Stimulated activated CD4-positive, alpha-beta T cell treated with anti-CD3 and anti-CD28 coated beads, Interleukin-1b, Interleukin-23, amount 100 ng/mL, for 24 hours (primary cell): ENCODE data around the gene PLEKHA1.
A peak's percentile ranks its signal among the peaks of the same experiment; 100 is the strongest.

Experiments
- DNase-seq, 4 experiments: peaks; one replicate each; pipeline ENCODE4 v3.0.0-alpha.2; 2020; ENCODE audit warnings: low read depth in 4 of 4, low spot score in 1 of 4

PLEKHA1 gene

DNA sequence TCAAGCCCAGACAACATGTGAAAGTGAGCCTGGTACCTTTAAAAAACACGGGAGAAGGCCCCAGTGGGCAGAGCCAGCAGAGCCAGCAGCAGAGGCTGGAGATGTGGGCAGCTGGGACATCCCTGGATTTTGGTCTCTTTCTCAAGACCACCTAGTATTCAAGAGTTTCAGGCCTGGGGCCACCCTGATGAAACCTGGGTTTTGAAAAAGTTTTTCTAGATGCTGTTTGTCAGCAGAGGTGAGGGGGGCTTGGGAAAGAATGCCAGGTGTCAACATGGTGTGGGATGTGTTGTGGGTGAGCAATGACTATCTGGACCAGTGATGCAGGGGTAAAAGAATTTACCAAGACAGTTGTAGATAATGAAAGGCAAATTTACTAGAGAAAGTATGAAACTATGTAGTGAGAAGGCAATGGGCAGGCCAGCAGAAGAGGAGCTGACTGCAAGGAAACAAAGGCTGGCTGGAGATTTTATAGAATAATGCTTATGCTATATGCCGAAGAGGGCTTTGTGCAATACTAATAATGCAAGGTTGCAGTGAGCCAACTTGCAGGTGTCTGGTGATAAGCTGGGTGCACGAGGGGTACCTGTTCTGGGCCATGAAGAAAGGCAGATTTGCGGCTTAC lies 28.1 kb upstream of the PLEKHA1 start:
- DNase-seq, result no peak

DNA sequence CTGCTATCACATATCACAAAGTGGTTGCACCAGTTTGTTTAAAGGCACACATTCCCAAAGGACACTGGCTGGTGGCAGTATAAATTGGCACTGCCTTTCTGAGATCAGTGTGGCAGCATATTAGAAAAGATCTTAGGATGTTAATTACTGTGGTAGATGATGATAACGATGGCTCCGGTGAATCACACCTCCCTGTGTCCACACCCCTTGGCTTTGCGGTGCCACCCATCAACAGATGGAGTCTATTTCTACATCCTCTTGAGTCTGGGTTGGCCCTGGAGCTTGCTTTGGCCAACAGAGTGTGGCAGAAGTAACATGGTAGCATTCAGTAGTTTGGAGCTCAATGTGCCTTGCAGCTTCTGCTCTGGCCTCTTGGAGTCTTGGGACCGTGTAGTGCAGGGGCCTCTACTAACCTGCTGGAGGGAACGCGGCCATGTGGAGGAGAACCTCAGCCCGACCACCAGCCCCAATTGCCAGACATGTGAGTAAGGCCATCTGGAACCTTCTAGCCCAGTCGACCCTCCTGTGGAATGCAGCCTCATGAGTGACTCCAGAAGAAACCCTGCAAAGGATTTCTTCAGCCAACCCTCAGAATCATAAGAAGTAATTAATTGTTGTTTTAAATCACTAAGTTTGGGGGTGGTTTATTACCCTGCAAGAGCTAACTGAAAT lies 27.2 kb upstream of the PLEKHA1 start:
- DNase-seq, result no peak

DNA sequence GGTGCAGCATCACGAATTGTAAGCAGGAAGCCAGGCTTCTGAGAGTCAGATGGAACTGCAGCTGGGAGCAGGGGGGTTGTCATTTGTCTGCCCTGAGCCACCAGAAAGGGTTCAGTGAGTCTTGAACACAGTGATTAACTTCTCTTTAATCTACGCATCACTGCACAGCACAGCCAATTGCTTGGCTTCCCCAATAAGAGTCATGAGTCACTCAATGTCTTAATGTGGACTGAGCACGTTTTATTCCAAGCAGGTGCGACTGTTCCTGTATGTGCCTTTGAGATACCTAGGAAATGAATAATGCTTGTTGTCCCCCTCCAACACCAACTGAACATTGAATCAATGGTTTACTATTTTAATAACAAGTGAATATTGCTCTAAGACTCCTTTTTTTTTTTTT lies 26.0 kb upstream of the PLEKHA1 start:
- DNase-seq, result no peak

DNA sequence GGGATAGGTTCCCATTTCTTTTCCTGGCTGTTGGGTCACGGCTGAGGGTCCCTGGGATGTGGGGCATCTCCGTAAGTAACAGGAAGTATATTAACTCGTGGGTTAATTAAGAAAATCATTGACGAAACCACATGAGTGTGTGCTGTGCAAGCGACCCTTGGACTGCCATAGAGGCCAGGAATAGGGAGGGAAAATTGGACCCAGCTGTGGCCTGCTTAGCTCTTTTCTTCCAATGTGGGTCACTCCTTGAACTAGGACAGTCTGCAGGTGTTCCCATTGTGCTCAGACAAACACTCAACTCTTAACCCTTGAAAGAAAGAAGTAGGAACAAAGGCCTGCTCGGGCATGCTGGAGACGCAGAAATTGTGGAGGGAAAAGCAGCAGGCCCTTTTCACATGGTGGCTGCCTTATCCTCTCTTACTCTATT lies 25.6 kb upstream of the PLEKHA1 start:
- DNase-seq, result no peak

DNA sequence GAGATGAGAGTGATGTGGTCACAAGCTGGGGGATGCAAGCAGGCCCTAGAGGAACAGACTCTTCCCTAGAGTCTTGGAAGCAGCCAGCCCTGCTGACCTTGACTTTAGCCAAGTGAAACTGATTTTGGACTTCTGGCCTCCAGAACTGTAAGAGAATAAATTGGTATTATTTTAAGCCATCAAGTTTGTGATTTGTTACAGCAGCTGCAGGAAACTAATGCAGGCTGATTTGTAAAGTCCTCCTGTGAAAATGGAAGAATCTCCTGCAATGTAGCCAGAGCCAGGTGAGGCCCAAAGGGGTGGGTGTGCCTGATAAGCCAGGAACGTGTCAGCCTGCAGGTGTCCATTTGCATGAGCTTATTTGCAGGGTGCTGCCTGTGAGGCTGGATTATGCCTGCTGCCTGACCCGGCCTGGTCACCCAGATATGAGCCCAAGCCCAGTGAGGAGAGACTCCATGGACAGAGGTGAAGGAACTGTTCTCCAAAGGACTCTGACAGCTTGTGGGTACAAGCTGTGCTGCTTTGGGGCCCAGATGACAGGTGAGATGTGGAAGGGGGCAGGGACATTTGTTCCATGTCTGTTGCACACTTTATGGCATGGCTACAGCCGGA lies 24.6 kb upstream of the PLEKHA1 start:
- DNase-seq, result no peak

DNA sequence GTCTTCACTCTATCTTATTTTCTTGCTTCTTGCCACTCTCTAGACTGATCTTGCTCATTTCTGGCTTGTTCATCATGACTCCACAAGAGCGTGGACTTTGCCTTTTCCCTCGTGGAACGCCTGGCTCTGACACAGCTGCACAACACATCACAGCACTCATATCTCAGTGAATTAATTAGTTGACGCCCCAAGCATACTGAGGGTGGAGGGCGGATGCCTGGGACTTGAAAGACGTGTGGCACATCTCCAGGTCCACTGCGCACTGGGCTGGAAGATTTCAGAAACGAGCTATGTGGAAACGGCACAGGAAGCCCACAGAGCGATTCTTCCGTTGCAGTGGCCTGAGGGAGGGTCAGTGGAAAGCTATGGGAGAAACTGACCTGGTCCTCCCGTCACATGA lies 23.6 kb upstream of the PLEKHA1 start:
- no peak for DNase-seq

DNA sequence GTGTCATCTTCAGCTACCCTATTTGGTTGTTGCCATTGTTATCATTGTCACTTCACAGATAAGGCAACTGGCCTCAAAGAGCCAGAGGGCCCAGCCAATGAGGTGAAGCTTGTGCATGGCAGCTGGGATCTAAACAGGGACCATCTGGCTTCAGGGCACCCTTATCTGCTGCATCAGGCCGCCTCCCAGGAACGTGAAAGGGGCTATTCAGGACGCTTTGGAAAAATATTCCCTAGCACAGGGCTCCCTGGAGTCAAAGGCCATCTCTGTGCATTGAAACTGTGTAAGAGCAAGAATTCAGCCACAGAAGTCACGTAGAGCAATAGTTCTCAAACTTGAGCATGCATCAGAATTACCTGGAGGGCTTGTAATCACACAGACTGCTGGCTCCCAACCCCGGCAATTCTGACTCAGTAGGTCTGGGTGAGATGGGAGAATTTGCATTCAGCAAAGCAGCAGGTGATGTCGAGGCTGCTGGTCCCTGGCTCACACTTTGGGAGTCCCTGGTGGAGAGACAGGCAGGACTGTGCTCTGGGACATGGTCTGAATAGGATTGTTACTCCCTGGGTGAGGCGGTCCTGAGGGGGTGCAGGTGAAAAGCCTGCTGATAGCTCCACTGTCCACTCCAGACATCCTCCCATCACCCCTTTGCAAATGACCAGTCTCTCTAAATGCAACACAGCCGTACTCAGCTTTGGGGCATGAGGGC lies 21.5 kb upstream of the PLEKHA1 start:
- no peak for DNase-seq

DNA sequence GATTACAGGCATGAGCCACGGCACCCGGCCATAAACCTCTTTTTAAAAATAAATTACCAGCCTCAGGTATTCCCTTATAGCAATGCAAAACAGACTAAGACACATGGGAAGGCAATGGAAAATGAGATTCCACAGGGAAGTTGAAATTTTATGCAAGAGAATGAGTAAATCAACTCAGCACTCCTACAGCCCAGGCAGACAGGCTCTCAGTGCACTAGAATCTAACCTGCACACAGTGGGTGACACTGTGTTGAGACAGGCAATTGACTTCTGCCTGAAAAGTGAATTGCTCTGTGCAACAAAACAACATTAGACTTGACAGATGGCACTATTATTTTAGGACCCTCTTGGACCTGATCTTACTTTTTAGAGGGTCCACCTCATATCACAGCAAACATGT lies 20.1 kb upstream of the PLEKHA1 start:
- no peak for DNase-seq

DNA sequence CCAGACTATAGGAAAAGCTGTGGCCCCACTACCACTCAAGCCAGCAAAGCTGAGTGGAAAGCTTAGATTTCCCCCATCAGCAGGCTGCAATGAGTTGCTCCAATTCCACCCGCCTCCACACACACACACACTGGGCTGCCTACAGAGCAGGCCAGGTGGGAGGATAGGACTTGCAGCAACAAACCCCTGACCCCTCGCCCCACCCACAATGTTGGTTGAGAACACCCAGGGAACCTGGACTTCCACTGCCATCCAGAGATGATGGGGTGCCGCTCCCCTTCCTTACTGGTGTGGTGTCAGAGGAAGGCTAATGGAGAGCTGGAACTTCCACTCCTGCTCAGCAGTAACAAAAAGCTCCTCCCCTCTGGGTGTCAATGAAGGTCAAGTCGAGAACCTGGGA lies 16.8 kb upstream of the PLEKHA1 start:
- DNase-seq, result no peak

DNA sequence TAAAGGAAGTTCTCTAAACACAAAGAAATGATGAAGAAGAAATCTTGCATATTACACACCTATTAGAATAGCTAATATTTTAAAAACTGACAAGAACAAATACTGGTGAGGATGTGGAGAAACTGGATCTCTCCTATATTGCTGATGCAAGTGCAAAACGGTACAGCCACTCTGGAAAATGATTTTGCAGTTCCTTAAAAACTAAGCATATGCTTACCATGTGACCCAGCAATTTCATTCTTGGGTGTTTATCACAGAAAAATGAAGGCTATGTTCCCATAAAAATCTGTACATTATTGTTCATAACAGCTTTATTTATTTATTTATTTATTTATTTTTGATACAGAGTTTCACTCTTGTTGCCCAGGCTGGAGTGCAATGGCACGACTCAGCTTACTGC lies 14.9 kb upstream of the PLEKHA1 start:
- DNase-seq, result no peak

DNA sequence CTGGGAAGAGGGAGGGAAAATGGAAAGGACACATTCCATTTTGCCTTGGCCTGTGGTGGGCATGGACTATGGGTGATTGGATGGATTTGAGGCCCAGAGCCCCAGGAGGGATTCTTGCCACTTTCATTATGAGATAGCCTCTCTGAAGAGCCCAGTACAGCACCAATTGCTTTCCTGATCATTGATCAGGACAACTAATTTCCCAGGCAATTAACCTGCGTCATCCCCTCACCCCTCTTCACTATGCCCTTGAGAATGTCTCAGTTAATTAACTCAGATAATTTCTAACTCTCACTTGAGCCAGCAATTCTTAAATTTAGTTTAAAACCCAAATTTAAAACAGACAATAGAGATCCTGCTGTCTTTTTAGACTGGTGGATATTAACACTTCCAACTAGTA lies 13.5 kb upstream of the PLEKHA1 start:
- DNase-seq, result no peak

DNA sequence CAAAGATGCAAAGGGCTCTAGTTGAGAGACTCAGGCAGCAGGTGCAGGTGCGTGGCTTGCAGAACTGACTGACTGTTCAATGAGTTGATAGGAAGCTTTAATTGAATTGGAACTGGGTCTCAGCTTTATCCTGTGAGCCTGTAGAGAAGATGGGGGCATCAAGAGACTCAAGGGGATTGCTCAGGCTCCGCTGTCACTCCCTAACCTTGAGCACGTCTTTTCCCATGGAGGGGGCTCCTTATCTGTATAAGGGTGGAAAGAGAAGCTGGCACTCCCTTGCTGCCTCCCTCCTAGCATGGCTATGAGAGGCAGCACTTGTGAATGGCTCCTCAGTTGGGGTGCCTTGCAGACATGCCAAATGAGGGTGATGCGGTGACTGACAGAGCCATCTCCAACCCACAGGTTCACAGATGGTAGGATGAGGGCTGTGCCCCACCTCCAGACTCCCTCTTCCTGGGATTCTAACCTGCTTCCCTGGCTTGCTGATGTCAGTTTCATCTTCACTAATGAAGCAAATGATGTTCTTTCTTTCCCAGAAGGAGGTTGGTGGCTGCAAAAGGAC lies 12.4 kb upstream of the PLEKHA1 start:
- no peak for DNase-seq

DNA sequence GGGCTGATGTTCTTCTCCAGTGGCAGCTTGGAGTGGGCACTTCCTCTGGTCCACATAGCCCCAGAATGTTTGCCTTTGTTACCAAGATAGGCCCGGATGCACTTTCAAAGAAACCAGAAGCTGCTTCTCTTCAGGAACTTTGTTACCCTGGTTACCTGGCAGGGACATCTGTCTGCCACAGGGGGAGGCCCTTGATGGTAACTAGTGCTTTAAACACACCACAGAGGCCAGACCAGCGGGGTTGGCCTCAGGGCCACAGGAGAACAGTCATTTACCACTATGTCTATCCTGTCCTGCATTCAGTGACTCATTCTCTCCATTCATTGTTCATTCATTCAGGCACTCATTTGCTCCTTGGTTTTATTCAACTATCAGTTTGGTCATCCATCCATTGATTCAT lies 11.9 kb upstream of the PLEKHA1 start:
- DNase-seq, result no peak

DNA sequence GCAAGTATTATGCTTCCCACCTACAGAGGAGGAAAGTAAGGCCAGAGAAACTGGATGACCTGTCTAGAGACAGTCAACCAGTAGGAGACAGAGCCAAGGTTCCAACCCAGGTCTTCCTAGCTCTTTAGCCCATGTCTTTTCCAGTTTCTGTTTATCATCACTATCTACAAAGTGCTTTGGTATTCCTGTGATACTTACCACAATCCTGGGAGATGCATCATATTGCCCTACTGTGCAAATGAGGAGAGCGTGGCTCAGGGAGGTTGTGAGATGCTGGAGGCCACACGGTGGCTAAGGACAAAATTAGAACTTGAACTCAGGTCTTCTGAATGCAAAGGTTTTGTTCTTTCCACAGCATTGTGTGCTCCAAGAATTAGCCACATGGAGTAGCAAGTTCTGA lies 11.2 kb upstream of the PLEKHA1 start:
- DNase-seq, result no peak

DNA sequence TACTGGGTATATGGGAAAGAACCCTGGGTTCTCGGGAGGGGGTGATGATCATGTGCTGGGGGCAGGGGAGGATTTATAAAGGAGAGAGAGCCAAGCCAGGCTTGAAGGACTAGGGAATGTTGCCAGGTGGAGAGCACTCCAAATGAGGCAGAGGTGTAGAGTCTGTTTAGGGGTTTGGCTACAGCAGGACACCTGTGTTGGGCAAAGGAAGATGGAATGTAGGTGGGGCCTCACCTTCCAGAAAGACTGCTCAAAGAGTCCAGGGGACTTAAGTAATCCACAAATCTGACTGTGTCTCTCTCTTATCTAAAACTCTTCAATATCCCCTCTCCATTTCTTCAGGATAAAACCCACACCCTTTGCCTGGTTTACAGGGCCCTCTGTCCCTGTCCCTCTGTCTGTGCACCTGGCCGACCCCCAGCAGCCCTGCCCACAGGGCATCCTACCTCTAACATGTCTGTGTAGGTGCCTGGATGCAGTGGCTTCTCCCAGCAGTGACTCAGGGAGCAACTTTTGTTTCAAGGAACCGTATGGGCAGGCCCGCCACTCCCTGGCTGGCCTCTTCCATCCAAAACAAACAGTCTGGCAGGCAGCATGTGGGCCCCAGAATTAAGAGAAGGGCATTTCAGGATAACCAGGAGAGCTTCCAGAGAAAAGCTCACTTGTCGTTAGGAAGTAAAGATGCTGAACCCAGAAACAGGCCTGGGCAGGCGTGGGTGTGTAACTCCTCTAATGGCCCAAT lies 10.6 kb upstream of the PLEKHA1 start:
- DNase-seq, result no peak

DNA sequence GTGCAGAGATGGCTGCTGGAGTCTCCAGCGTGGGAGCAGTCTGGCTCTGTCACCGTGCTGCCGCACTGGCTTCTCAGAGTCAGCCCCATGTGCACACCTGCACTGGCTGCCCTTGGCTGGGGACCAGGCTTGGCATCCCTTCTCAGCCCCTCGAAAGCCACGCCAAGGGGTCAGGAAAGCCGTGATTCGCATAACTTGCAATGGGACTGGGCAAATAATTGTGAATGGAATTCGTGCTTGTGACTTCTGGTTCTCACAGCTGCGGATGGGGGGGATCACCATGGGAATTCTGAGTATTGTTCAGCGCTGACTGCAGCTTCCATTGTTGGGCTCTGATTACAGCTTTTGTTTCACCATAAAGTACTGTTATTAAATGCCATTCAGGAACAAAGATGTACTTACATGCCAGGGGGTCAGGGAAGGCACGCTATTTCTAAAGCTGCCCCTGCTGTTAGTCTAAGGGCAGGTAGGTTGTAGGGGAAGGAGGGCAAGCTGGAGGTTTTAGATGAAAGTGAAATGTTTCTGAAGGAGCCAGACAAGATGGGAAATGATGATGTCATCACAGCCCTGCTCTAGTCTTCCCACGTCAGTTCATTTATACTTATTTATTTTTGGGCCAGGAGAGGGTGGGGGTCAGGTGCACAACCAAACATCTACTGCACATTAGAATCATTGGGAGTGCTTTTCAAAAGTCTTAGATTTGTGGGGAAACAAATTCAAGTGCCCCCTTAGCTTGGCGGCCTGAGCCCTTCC lies 5.8 kb upstream of the PLEKHA1 start:
- DNase-seq, result no peak

DNA sequence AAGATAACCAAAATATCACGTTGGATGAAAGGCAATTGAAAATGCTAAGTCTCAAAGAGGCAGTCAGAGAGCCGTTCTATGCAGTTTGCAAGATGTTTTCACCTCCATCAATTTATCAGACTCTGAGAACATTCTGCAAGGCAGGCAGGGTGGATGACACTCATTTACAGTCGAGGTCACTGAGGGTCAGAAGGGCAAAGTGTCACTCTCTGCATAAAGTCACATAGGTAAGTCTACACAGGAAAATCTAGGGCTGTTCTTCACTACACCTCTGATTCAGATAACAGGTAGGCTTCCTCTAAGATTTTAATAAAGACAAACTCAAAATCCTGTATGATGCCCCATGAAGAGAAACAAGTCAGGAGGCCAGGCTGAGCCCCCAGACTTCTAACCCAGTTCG lies 1.4 kb upstream of the PLEKHA1 start:
- DNase-seq, result no peak

DNA sequence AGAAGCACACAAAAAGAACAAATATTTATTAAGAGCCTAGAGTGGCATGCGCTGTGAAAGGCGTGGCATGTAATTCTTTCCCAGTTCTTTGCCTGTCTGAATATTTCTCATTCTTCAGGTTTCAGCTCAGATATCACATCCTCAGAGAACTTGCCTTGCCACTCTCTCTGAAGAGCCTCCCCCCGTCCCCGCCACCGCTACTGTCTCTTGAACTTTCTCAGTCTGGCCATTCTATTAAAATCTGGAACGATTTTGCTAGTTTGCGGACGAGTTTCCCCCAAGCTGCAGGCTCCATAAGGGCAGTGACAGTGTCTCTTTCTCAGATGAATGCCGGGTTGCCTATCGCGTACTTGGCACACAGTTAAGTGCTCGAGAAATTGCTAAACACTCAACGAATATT lies 787 bp upstream of the PLEKHA1 start:
- no peak for DNase-seq

DNA sequence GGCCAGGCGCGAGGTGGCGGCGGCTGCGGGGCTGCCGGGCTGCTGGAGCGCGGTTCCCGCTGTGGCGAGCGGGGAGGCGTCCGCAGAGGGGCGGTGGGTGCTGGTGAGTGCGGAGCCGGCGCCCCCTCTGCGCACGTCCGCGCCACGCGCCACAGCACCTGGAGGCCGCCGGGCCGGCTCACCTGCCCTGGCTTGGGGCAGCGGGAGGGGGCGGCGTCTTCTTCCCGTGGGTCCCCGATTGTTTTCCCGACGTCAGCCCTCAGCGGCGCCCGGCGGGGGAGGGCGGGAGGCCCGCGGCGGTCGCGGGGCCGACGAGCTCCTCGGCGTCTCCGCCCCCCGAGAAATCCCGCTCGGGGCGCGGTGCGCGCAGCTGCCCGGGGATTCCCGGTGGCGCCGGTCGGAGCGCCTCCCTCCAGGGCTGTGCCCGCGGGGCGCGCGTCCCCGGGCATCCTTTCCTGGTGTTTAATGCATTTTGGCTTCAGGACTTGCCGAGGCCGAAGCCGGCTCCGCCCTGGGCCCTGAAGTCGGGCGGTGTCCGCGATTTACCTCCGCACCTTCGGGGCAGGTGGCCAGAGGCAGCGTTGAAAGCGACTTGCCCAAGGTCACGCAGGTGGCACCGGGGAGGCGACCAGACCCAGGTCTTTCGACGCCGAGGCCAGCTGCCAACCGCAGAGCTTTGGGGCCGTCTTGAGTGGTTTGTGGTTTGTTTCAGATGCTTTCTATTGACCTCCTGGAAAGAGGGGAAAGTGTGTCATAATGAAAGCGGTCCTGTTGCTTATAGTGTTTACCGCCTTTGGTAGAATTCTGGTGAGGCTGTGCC lies 561 bp downstream of the PLEKHA1 start:
- peak; percentile 28 to 51 (median 48) for DNase-seq
